H7 (cell line): ENCODE data around the gene PPP1R13B. TPM values are rescaled to one million over a fixed set of nuclear protein-coding genes. Genes with fewer than 3 reads are reported as not detected.
"Not testable (repeated sequence)": the region's sequence is repeated elsewhere in the genome, so short reads cannot be mapped to it uniquely, and the experiment has no call there.

Experiments
- DNase-seq: peaks from one replicate; pipeline ENCODE4 v3.0.0; 2012
- H3K27me3 ChIP-seq: 2 replicates; pipeline ENCODE4 v1.6.0; 2011; ENCODE audit warnings: mild to moderate bottlenecking, low read length; ENCODE audit not compliant: control insufficient read depth, insufficient read depth
- H3K36me3 ChIP-seq: replicated peaks from 2 replicates; pipeline ENCODE4 v1.5.1; 2011; ENCODE audit warnings: low read length; ENCODE audit not compliant: control insufficient read depth, insufficient read depth
- H3K4me3 ChIP-seq: 2 replicates; pipeline ENCODE4 v1.5.1; 2011; ENCODE audit warnings: low read depth, mild to moderate bottlenecking, control low read depth, low read length, moderate library complexity; ENCODE audit not compliant: insufficient read depth
- total RNA-seq: library from RNA; depleted of rRNA; stranded (reverse); fragments of >200 nt; shearing (Covaris generic); gene quantifications from 2 replicates; pipeline ENCODE4 v1.2.3, GENCODE V29; 2014; rRNA removed

The PPP1R13B gene
- total RNA-seq = 2.3 and 2.8 TPM in 2 replicates

- H3K36me3 ChIP-seq = no peaks in the 10 kb centered on the region
- DNase-seq = peak; percentile 99
- H3K27me3 ChIP-seq = peaks cover 32% of the 10 kb centered on the region
- H3K4me3 ChIP-seq = peak within 1 kb of the TSS; percentile 74
Observed at GRCh38 chr14:103847451-103848174, at the start of gene PPP1R13B. Gene PPP1R13B, minus strand, starts transcription at chr14:103847575. Its CDS starts 268 bp downstream, at chr14:103847307.

GRCh38 chr14:103896578-103896977 is 49.2 kb upstream of the PPP1R13B start:
- Histone ChIP-seq H3K36me3 (no peaks in the 10 kb centered on the region), H3K27me3 (no peaks in the 10 kb centered on the region), H3K4me3 (no peak overlapping the region)
- DNase-seq = peak; percentile 36

- DNase-seq = peak; percentile 44
Observed at GRCh38 chr14:103894723-103895059, 47.3 kb upstream of the PPP1R13B start.

GRCh38 chr14:103894034-103894722 is 46.8 kb upstream of the PPP1R13B start:
- Histone ChIP-seq H3K4me3 (no peak overlapping the region), H3K27me3 (no peaks in the 10 kb centered on the region), H3K36me3 (no peaks in the 10 kb centered on the region)
- DNase-seq = peak; percentile 57

More at GRCh38 chr14:103894723-103895059, 47.3 kb upstream of the PPP1R13B start:
- no peak overlapping the region for H3K4me3 ChIP-seq
- no peaks in the 10 kb centered on the region for H3K36me3 ChIP-seq
- H3K27me3 ChIP-seq = no peaks in the 10 kb centered on the region

GRCh38 chr14:103892247-103892646 is 44.9 kb upstream of the PPP1R13B start:
- Histone ChIP-seq H3K4me3 (no peak overlapping the region), H3K36me3 (no peaks in the 10 kb centered on the region), H3K27me3 (no peaks in the 10 kb centered on the region)
- DNase-seq = peak; percentile 35

- no peak overlapping the region for H3K4me3 ChIP-seq
Observed at GRCh38 chr14:103891667-103892215, 44.4 kb upstream of the PPP1R13B start.

GRCh38 chr14:103890821-103891666 is 43.7 kb upstream of the PPP1R13B start:
- Histone ChIP-seq H3K36me3 (no peaks in the 10 kb centered on the region), H3K27me3 (no peaks in the 10 kb centered on the region), H3K4me3 (no peak overlapping the region)
- peak; percentile 46 for DNase-seq

More at GRCh38 chr14:103891667-103892215, 44.4 kb upstream of the PPP1R13B start:
- Histone ChIP-seq H3K36me3 (no peaks in the 10 kb centered on the region), H3K27me3 (no peaks in the 10 kb centered on the region)
- peak; percentile 37 for DNase-seq

GRCh38 chr14:103890052-103890371 is 42.6 kb upstream of the PPP1R13B start:
- DNase-seq = peak; percentile 45
- H3K36me3 ChIP-seq = no peaks in the 10 kb centered on the region
- no peaks in the 10 kb centered on the region for H3K27me3 ChIP-seq
- no peak overlapping the region for H3K4me3 ChIP-seq

- DNase-seq = peak; percentile 65
- H3K27me3 ChIP-seq = no peaks in the 10 kb centered on the region
- H3K4me3 ChIP-seq = no peak overlapping the region
- H3K36me3 ChIP-seq = no peaks in the 10 kb centered on the region
Observed at GRCh38 chr14:103889313-103890051, 42.1 kb upstream of the PPP1R13B start.

GRCh38 chr14:103889002-103889312 is 41.6 kb upstream of the PPP1R13B start:
- not testable (repeated sequence) for DNase-seq, H3K36me3 ChIP-seq, H3K4me3 ChIP-seq, H3K27me3 ChIP-seq

- no peak for DNase-seq
- no peak overlapping the region for H3K4me3 ChIP-seq
- H3K36me3 ChIP-seq = no peaks in the 10 kb centered on the region
- H3K27me3 ChIP-seq = no peaks in the 10 kb centered on the region
Observed at GRCh38 chr14:103887557-103888115, 40.3 kb upstream of the PPP1R13B start.

- Histone ChIP-seq H3K4me3 (no peak overlapping the region), H3K27me3 (no peaks in the 10 kb centered on the region), H3K36me3 (no peaks in the 10 kb centered on the region)
- DNase-seq = peak; percentile 47
Observed at GRCh38 chr14:103887170-103887501, 39.8 kb upstream of the PPP1R13B start.

- H3K36me3 ChIP-seq = no peaks in the 10 kb centered on the region
- no peaks in the 10 kb centered on the region for H3K27me3 ChIP-seq
- H3K4me3 ChIP-seq = no peak overlapping the region
- DNase-seq = peak; percentile 87
Observed at GRCh38 chr14:103886304-103887169, 39.2 kb upstream of the PPP1R13B start.
